HepG2 (cell line): ENCODE results near the gene PDE1C. TPM values are rescaled to one million over a fixed set of nuclear protein-coding genes. Genes with fewer than 3 reads are reported as not detected.

Experiments used
- ATAC-seq: fragments of 200-7000 bp; cut with Tn5 transposase; 3 replicates; pipeline ENCODE4 v1.9.1; 2020; ENCODE audit warnings: mild to moderate bottlenecking, moderate library complexity
- BruUV-seq: library from RNA; stranded (reverse); fragments of 400-500 nt; replicated peaks from 2 replicates; lab custom pipeline; 2021; lab: Mats Ljungman, UMichigan
- CTCF ChIA-PET: fragments of 300-600 bp; formaldehyde crosslinking; extraction: SDS; loops from one replicate; lab custom pipeline; 2021; ENCODE audit warnings: low total read pairs, inconsistent platforms, low intra/inter-chr PET ratio; lab: Yijun Ruan, JAX
- POLR2A ChIA-PET: fragments of 350-600 bp; sonication (Branson Sonifier 250); formaldehyde crosslinking; loops from one replicate; lab custom pipeline; 2020; ENCODE audit warnings: antibody characterized with exemption, inconsistent platforms; lab: Yijun Ruan, JAX
- DNase-seq: peaks from one replicate; pipeline ENCODE4 v3.0.0-alpha.2; 2015; ENCODE audit warnings: low spot score
- FAIRE-seq: peaks from 3 replicates; lab custom pipeline; 2011; peaks lifted over from hg19 to GRCh38; lab: Jason Lieb, UNC
- H2AFZ ChIP-seq: one replicate; pipeline ENCODE4 v1.6.1; 2011; ENCODE audit warnings: low read length, inconsistent platforms
- H3K27ac ChIP-seq: fragments of 300-600 bp; 3 replicates; pipeline ENCODE4 v1.8.0; 2011; ENCODE audit warnings: mixed run types, mild to moderate bottlenecking, mixed read lengths, low read length, inconsistent platforms; ENCODE audit not compliant: insufficient read depth; ENCODE audit errors: extremely low read length
- H3K27me3 ChIP-seq, 2 experiments: fragments of 200-600 bp in 1 of 2; 2 replicates in 1 of 2; 3 replicates in 1 of 2; pipeline versions ENCODE4 v1.6.0 to v1.8.0; 2011; ENCODE audit warnings: low read length in 2 of 2, mild to moderate bottlenecking in 2 of 2, moderate library complexity in 2 of 2, inconsistent platforms in 1 of 2; ENCODE audit not compliant: insufficient read depth in 2 of 2, control insufficient read depth in 1 of 2
- H3K36me3 ChIP-seq, 2 experiments: fragments of 200-600 bp in 1 of 2; replicated peaks in 1 of 2; 2 replicates in 1 of 2; 3 replicates in 1 of 2; pipeline versions ENCODE4 v1.5.1 to v1.8.0; 2011; ENCODE audit warnings: low read length in 2 of 2, inconsistent platforms in 1 of 2; ENCODE audit not compliant: insufficient read depth in 2 of 2, control insufficient read depth in 1 of 2
- H3K4me1 ChIP-seq: 2 replicates; pipeline ENCODE4 v1.5.1; 2012; ENCODE audit warnings: low read length, inconsistent platforms; ENCODE audit not compliant: insufficient read depth
- H3K4me2 ChIP-seq: 2 replicates; pipeline ENCODE4 v1.6.0; 2011; ENCODE audit warnings: low read depth, low read length, inconsistent platforms
- H3K4me3 ChIP-seq, 3 experiments: fragments of 200-600 bp in 1 of 3; sonication (generic), shearing (Covaris generic) in 1 of 3; replicated peaks in 1 of 3; 2 replicates each; pipeline ENCODE4 v1.5.1; 2011 to 2016; ENCODE audit warnings: low read length in 3 of 3, inconsistent platforms in 2 of 3, low read depth in 2 of 3, mild to moderate bottlenecking in 2 of 3, control low read depth in 1 of 3, mixed read lengths in 1 of 3; ENCODE audit not compliant: insufficient read depth in 1 of 3
- H3K79me2 ChIP-seq: one replicate; pipeline ENCODE4 v1.6.1; 2011; ENCODE audit warnings: low read length, inconsistent platforms; ENCODE audit not compliant: insufficient read depth
- H3K9ac ChIP-seq: 2 replicates; pipeline ENCODE4 v1.6.0; 2011; ENCODE audit warnings: mild to moderate bottlenecking, low read depth, low read length, inconsistent platforms; ENCODE audit not compliant: insufficient read depth
- H3K9me3 ChIP-seq: 2 replicates; pipeline ENCODE4 v1.5.1; 2012; ENCODE audit warnings: mild to moderate bottlenecking, low read length
- H4K20me1 ChIP-seq: 2 replicates; pipeline ENCODE4 v1.6.0; 2011; ENCODE audit warnings: inconsistent platforms, mild to moderate bottlenecking, low read length, moderate library complexity; ENCODE audit not compliant: insufficient read depth
- RXRA ChIP-seq: sonication (generic); formaldehyde crosslinking; IDR thresholded peaks from 2 replicates; pipeline ENCODE4 v1.5.1; 2020; ENCODE audit warnings: missing genetic modification reagents
- SIX1 ChIP-seq: sonication (generic); formaldehyde crosslinking; IDR thresholded peaks from 2 replicates; pipeline ENCODE4 v1.4.0; 2020; ENCODE audit warnings: missing genetic modification reagents, borderline replicate concordance
- ZNF558 ChIP-seq: sonication (generic); formaldehyde crosslinking; IDR thresholded peaks from 2 replicates; pipeline ENCODE4 v1.9.0; 2022; ENCODE audit warnings: mild to moderate bottlenecking, missing genetic modification reagents, borderline replicate concordance
- WGBS: methylation state at CpG from one replicate; pipeline ENCODE4 v1.1.6; 2017; ENCODE audit warnings: low lambda C conversion rate; 5-methylcytosine and 5-hydroxymethylcytosine counted together
- in situ Hi-C: cut with HindIII; loops from 2 replicates; pipeline ENCODE4 v1.10.0; 2017; ENCODE audit warnings: low pct_unique_long_range_greater_than_20kb; ENCODE audit not compliant: extremely low pct_ligation_motif_present
- intact Hi-C: fragments of 100-400 bp; cut with micrococcal nuclease; formaldehyde crosslinking; loops from one replicate; pipeline ENCODE4 v1.10.0; 2022; ENCODE audit not compliant: unreplicated experiment
- polyA plus RNA-seq, 8 experiments: library from polyadenylated mRNA; depleted of rRNA in 3 of 8; stranded (reverse) in 7 of 8; unstranded in 1 of 8; fragments of >200 nt; fragmentation: Illumina TruSeq in 4 of 8; extraction: Trizol in 4 of 8; gene quantifications; 2 replicates each; pipeline versions ENCODE4 v1.2.1 to v1.2.3, GENCODE V29; 2011 to 2016; ENCODE audit warnings: low read depth in 4 of 8, missing spikeins in 1 of 8, mixed read lengths in 1 of 8; ENCODE audit not compliant: insufficient read depth in 1 of 8
- total RNA-seq, 5 experiments: library from RNA; depleted of rRNA; stranded (reverse); fragments of >200 nt; fragmentation: Illumina TruSeq; extraction: Trizol; gene quantifications; 2 replicates each; pipeline ENCODE4 v1.2.3, GENCODE V29; 2016; ENCODE audit warnings: low read depth in 1 of 5
- TF ChIP-seq, protein P1 (sequence below): sonication (generic); formaldehyde crosslinking; IDR thresholded peaks from 2 replicates; pipeline ENCODE4 v1.8.0; 2022; ENCODE audit warnings: mild to moderate bottlenecking, missing genetic modification reagents, moderate library complexity

Gene PDE1C
- total and polyA plus RNA-seq, 2 of the 13 experiments (the other 11 are each of a cell fraction or from before 2014, with no cell fraction given): not detected

DNA sequence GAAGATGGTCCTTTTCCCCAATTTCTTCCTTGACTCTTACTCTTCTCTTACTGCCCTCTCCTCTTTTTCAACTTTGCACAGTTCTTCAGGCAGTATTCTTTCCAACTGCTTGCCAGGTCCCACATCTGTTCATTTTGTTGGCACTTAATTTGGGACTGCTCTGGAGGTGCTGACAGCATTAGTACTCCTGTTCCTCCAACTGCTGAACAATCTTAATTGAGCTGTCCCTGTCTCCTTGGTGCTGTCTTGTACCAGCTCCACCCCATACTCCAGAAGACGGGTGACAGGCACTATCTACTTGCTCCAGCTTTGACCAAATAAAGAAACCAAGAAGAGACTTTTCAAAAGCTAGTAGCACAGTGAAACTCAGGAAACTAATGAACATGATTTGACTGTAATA lies 160.0 kb downstream of the PDE1C start:
- no peaks in the 10 kb centered on the region for H3K36me3 ChIP-seq
- no peaks in the 10 kb centered on the region for H4K20me1 ChIP-seq
- FAIRE-seq (no peak), DNase-seq (no peak), ATAC-seq (no peak)
- no peak overlapping the region for H3K4me2 ChIP-seq
- 0% methylated on average over 1 of the region's 1 CpG for WGBS
- no peaks in the 10 kb centered on the region for H3K79me2 ChIP-seq
- no peaks in the 10 kb centered on the region for H3K4me1 ChIP-seq
- ChIA-PET POLR2A (no interaction called here), CTCF (no interaction called here)
- no peak for TF ChIP-seq ZNF558 (CRISPR knock-in tag)
- no peak overlapping the region for H3K9ac ChIP-seq
- no peaks in the 10 kb centered on the region for H3K9me3 ChIP-seq
- H3K27ac ChIP-seq: no peak overlapping the region
- in situ Hi-C loops: no loop called here
- BruUV-seq: no TSS peak
- H3K4me3 ChIP-seq: no peak overlapping the region
- intact Hi-C loops: no loop called here
- no peak overlapping the region for H2AFZ ChIP-seq
- H3K27me3 ChIP-seq: no peaks in the 10 kb centered on the region

DNA sequence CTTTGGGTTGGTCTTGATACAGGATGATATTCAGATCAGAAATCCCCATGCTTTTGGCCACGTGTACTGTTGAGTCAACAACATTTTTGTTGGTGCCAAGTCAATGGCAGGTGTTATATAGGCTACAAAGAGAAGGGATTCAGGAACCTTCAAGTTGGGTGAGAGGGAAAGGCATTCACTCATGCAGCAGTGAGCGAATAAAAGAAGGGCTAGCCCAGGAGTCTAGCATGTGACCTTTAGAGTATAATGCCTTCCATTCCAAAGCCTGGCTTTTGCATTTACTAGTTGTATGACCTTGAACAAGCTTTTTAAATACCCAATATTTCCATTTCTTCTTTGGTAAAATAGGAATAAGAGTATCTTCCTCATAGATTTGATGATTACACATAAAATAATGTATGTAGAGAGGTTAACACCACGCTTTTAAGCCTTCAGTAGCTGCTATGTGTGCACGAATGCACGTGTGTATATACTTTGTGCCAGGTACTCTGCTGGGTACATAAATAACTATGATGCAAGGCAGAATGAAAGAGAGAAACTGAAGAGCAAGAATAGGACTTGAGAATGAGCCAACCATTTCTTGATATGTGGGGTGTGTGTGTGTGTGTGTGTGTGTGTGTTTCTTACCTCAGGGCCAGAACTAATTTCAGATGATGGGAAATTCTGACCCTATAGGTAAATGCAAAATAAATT lies 163.6 kb downstream of the PDE1C start:
- POLR2A ChIA-PET: no interaction called here
- H3K9ac ChIP-seq: no peak overlapping the region
- H3K27me3 ChIP-seq: no peaks in the 10 kb centered on the region
- intact Hi-C loops: no loop called here
- H2AFZ ChIP-seq: no peak overlapping the region
- H3K36me3 ChIP-seq: no peaks in the 10 kb centered on the region
- TF ChIP-seq RXRA (no peak), ZNF558 (CRISPR knock-in tag) (no peak), SIX1 (CRISPR knock-in tag) (no peak)
- TF ChIP-seq, protein P1, sequence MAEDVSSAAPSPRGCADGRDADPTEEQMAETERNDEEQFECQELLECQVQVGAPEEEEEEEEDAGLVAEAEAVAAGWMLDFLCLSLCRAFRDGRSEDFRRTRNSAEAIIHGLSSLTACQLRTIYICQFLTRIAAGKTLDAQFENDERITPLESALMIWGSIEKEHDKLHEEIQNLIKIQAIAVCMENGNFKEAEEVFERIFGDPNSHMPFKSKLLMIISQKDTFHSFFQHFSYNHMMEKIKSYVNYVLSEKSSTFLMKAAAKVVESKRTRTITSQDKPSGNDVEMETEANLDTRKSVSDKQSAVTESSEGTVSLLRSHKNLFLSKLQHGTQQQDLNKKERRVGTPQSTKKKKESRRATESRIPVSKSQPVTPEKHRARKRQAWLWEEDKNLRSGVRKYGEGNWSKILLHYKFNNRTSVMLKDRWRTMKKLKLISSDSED (CRISPR knock-in tag): no peak
- TF ChIP-seq, all 625 proteins: peak for 0
- H3K9me3 ChIP-seq: no peaks in the 10 kb centered on the region
- H3K4me2 ChIP-seq: no peak overlapping the region
- no peaks in the 10 kb centered on the region for H3K79me2 ChIP-seq
- DNase-seq (no peak), FAIRE-seq (no peak), ATAC-seq (no peak)
- CTCF ChIA-PET: no interaction called here
- BruUV-seq: no TSS peak
- no peak overlapping the region for H3K4me3 ChIP-seq
- H3K27ac ChIP-seq: no peak overlapping the region
- H3K4me1 ChIP-seq: no peaks in the 10 kb centered on the region
- no peaks in the 10 kb centered on the region for H4K20me1 ChIP-seq
- in situ Hi-C loops: no loop called here
- WGBS: 2% methylated on average over 5 of the region's 5 CpGs
